GM12873 (cell line): ENCODE measurements around the gene RTCA.

Source experiments
- TF ChIP-seq, protein P1 (sequence below): IDR thresholded peaks from 2 replicates; pipeline ENCODE4 v1.5.1; 2012; ENCODE audit warnings: low read depth, mild to moderate bottlenecking, moderate library complexity, low read length, control low read depth; ENCODE audit not compliant: insufficient read depth; ENCODE audit errors: missing control alignments

The RTCA gene

DNA sequence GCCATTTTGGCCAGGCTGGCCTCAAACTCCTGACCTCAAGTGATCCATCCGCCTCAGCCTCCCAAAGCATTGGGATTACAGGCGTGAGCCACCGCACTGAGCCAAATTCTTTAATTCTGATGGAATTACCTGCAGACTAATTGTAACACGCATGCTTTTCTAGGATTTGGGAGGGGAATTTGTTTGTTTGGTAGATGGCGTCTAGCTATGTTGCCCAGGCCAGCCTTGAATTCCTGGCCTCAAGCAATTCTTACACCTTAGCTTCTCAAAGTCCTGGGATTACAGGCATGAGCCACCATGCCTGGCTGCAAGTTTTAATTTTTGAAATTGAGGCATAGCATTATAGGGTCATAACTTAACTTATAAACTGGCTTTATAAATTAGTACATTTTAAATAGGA lies 18.6 kb downstream of the RTCA start:
- TF ChIP-seq, protein P1, sequence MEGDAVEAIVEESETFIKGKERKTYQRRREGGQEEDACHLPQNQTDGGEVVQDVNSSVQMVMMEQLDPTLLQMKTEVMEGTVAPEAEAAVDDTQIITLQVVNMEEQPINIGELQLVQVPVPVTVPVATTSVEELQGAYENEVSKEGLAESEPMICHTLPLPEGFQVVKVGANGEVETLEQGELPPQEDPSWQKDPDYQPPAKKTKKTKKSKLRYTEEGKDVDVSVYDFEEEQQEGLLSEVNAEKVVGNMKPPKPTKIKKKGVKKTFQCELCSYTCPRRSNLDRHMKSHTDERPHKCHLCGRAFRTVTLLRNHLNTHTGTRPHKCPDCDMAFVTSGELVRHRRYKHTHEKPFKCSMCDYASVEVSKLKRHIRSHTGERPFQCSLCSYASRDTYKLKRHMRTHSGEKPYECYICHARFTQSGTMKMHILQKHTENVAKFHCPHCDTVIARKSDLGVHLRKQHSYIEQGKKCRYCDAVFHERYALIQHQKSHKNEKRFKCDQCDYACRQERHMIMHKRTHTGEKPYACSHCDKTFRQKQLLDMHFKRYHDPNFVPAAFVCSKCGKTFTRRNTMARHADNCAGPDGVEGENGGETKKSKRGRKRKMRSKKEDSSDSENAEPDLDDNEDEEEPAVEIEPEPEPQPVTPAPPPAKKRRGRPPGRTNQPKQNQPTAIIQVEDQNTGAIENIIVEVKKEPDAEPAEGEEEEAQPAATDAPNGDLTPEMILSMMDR, result no peak

DNA sequence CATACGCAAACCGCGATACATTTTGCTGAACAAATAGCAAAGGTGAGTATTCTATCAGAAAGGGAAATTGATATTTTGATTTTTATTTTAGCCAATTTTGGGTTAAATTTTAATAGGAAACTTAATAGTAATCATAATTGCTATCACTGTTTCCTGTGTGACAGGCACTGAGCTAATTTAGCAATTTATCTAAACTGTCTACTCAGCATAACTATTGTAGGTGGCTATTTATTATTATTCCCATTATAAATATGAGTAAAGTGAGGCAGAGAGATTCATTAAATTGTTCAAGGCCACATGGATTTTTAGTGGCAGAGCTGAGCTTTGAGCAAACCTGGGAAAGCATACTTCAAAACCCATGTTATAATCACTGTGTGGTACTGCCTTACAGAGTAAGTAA lies 21.1 kb downstream of the RTCA start:
- TF ChIP-seq, protein P1, result no peak

DNA sequence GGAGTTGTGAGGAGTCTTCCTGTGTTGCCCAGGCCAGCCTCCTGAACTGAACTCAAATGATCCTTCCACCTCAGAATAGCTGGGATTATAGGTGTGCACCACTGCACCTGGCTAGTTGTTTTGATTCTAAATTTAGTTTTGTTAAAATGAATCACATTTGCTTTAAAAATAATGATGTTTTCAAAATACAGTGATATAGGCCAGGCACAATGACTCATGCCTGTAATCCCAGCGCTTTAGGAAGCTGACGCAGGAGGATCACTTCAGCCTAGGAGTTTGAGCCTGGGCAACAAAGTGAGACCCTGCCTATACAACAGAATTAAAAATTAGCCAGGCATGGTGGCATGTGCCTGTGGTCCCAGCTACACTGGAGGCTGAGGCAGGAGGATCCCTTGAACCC lies 24.3 kb downstream of the RTCA start:
- TF ChIP-seq, protein P1, result no peak

DNA sequence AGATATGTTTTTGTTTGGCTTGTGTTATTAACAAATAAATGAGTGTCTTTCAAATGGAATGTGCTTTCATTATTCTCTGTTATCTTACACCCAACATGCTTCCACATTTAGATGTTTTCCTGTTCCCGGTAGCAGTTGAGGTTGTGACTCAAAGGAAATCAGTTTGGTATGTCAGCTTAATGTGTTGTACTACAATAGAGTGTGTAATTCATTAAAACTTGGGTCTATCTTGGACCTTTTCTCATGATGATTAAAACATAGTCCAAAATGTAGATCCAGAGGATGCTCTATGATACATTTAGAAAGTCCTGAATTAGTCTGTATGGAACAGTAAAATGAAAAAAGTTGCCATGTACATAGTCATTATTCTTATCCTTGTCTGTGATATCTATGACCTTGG lies 26.7 kb downstream of the RTCA start:
- TF ChIP-seq, protein P1, result no peak

DNA sequence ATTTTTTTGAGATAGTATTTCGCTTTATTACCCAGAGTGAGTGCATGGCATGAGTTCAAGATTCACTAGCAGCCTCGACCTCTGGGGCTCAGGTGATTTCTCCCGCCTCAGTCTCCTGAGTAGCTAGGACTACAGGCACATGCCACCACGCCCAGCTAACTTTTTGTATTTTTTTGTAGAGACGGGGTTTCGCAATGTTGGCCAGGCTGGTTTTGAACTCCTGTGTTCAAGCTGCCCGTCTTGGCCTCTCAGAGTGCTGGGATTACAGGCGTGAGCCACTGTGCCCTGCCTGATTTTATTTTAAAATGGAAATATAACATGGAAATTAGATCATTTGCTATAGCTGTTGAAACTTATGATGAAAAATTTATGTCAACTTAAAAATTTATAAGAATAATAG lies 30.1 kb downstream of the RTCA start:
- TF ChIP-seq, protein P1, result no peak

DNA sequence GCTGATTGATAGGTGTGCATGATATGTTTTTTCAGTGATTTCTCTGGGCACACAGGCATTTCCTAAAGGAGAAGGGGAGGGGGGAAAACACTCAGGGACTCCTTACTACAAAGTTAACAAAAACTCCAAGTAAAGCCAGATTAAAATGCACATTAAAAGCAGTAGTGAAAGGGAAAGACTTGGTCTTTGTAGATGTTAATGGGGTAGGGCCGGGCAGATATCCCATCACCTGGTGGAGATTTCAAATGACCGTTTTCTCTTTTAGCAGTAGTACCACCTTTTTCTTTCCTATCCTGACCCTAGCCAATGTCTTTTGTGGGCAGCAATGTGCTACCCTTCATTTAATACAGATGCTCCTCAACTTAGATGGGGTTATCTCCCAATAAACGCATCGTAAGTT lies 32.5 kb downstream of the RTCA start:
- TF ChIP-seq, protein P1, result no peak

DNA sequence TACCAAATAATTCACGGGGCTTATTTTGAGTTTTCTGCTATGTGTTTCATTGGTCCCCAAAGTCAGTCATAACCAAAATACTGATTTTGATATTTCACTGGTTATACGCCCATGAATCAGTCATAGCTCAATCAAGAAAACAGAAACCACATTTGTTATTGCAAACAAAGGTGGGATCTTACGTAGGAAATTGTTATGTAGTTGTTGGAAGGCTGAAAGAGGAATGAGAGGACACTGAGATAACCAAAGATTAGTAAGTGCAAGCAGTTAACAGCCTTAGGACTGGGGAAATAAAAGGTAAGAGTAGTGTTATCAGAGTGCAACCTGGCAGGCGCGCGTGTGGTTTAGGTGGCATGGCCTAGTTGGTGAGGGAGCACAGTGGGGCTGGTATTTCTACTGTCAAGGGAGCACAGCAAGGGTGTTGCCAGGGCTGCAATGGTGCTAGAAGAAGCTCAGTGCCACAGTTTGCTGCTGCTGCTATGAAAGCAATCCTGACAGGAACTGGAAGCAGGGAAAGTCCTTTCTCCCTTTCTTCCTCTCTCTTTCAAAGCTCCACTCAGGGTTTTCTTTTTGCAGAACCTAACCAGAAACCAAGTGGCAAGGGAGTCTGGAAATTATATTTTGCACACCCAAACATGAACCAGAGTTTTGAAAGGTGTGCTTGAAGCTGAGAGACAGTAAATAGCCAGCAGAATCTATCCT lies 33.7 kb downstream of the RTCA start:
- TF ChIP-seq, protein P1, result no peak
